22Rv1 (cell line): ENCODE data around the gene WDFY4.

Experiments
- CTCF ChIP-seq: fragments of 450-650 bp; IDR thresholded peaks from 2 replicates; pipeline ENCODE4 v1.5.1; 2017; ENCODE audit warnings: mild to moderate bottlenecking
- ZFX ChIP-seq: fragments of 450-650 bp; IDR thresholded peaks from 2 replicates; pipeline ENCODE4 v1.6.1; 2017; ENCODE audit warnings: antibody characterized with exemption, borderline replicate concordance

GRCh38 chr10:48887982-48888381 is 203.3 kb downstream of the WDFY4 start:
- TF ChIP-seq CTCF (no peak), ZFX (no peak)
